ENCODE data around the gene MYH11.

The MYH11 gene

DNA sequence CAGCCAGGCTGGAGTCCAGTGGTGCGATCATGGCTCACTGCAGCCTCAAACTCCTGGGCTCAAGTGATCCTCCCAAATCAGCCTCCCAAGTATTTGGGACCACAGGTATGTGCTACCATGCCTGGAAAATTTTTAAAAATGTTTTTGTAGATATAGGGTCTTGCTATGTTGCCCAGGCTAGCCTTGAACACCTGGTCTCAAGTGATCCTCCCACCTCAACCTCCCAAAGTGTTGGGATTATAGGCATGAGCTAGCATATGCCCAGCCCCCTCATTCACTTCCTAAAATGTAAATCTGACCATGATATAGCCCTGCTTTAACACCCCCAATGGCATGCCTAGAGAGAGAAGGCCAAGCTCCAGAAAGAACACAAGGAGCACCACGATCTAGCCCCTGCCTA is 108.2 kb downstream of the MYH11 start:
- H3K23ac ChIP-seq (ENCODE audit: low read depth, low read length, poor library complexity) = no peak overlapping the region
- DNase-seq (ENCODE audit: low spot score) = no peak
- H2BK12ac ChIP-seq (ENCODE audit: low read length) = no peak overlapping the region
- H2BK5ac ChIP-seq (ENCODE audit: low read length) = no peak overlapping the region
- no peaks in the 10 kb centered on the region for H3K9me3 ChIP-seq (replicated peaks in 1 of 2; ENCODE audit: control insufficient read depth in 2 of 2, insufficient read depth in 1 of 2, low read depth in 1 of 2, low read length in 2 of 2)
- no peak overlapping the region for H3K14ac ChIP-seq (ENCODE audit: low read length)
- no peaks in the 10 kb centered on the region for H3K4me1 ChIP-seq (ENCODE audit: control insufficient read depth in 2 of 2, insufficient read depth in 1 of 2, low read depth in 1 of 2, low read length in 2 of 2)
- no peak overlapping the region for H3K4ac ChIP-seq (ENCODE audit: low read length)
- H3K4me2 ChIP-seq (ENCODE audit: insufficient read depth, low read length, poor library complexity, severe bottlenecking) = no peak overlapping the region
- no peak overlapping the region for H3K27ac ChIP-seq (replicated peaks; ENCODE audit: low read length)
- no peaks in the 10 kb centered on the region for H3K79me1 ChIP-seq (ENCODE audit: low read depth, low read length)
- H3K27me3 ChIP-seq (ENCODE audit: control insufficient read depth in 3 of 3, insufficient read depth in 3 of 3, low read depth in 1 of 3, low read length in 3 of 3) = no peaks in the 10 kb centered on the region
- H3K4me3 ChIP-seq (ENCODE audit: low read length in 2 of 2) = no peak overlapping the region
- no peak overlapping the region for H3K9ac ChIP-seq (ENCODE audit: low read depth, low read length, poor library complexity)
- H4K8ac ChIP-seq (ENCODE audit: low read depth, low read length) = no peak overlapping the region
- no peak overlapping the region for H3K18ac ChIP-seq (ENCODE audit: low read length)
- no peak overlapping the region for H2AFZ ChIP-seq (ENCODE audit: low read length)
- H4K91ac ChIP-seq (ENCODE audit: low read depth, low read length, poor library complexity) = no peak overlapping the region
- no peak overlapping the region for H2BK15ac ChIP-seq (ENCODE audit: low read length)
- H3K36me3 ChIP-seq (replicated peaks in 1 of 2; ENCODE audit: control insufficient read depth in 2 of 2, insufficient read depth in 2 of 2, low read length in 2 of 2) = no peaks in the 10 kb centered on the region
- no peak overlapping the region for H2BK120ac ChIP-seq (ENCODE audit: low read depth, low read length)
- no peak overlapping the region for H2AK5ac ChIP-seq (ENCODE audit: low read depth, low read length)
- WGBS, 2 donors (ENCODE audit: extremely low coverage in 2 of 2, insufficient read length in 2 of 2, insufficient replicate concordance in 1 of 2) = no CpG with 5 or more reads among the region's 2 CpGs

GRCh38 chr16:15747937-15748336 is 108.9 kb downstream of the MYH11 start:
- no peak overlapping the region for H2BK120ac ChIP-seq (ENCODE audit: low read depth, low read length)
- no peaks in the 10 kb centered on the region for H3K36me3 ChIP-seq (replicated peaks in 1 of 2; ENCODE audit: control insufficient read depth in 2 of 2, insufficient read depth in 2 of 2, low read length in 2 of 2)
- no peak overlapping the region for H2BK15ac ChIP-seq (ENCODE audit: low read length)
- H3K14ac ChIP-seq (ENCODE audit: low read length) = no peak overlapping the region
- H2BK12ac ChIP-seq (ENCODE audit: low read length) = no peak overlapping the region
- H3K79me1 ChIP-seq (ENCODE audit: low read depth, low read length) = peaks cover 2% of the 10 kb centered on the region
- H3K4me1 ChIP-seq (ENCODE audit: control insufficient read depth in 2 of 2, insufficient read depth in 1 of 2, low read depth in 1 of 2, low read length in 2 of 2) = no peaks in the 10 kb centered on the region
- no peak overlapping the region for H3K4ac ChIP-seq (ENCODE audit: low read length)
- no CpG with 5 or more reads among the region's 14 CpGs for WGBS, 2 donors (ENCODE audit: extremely low coverage in 2 of 2, insufficient read length in 2 of 2, insufficient replicate concordance in 1 of 2)
- no peaks in the 10 kb centered on the region for H3K9me3 ChIP-seq (replicated peaks in 1 of 2; ENCODE audit: control insufficient read depth in 2 of 2, insufficient read depth in 1 of 2, low read depth in 1 of 2, low read length in 2 of 2)
- no peak for DNase-seq (ENCODE audit: low spot score)
- H4K8ac ChIP-seq (ENCODE audit: low read depth, low read length) = no peak overlapping the region
- no peak overlapping the region for H3K18ac ChIP-seq (ENCODE audit: low read length)
- no peak overlapping the region for H2AFZ ChIP-seq (ENCODE audit: low read length)
- H2BK5ac ChIP-seq (ENCODE audit: low read length) = no peak overlapping the region
- no peak overlapping the region for H3K4me2 ChIP-seq (ENCODE audit: insufficient read depth, low read length, poor library complexity, severe bottlenecking)
- H4K91ac ChIP-seq (ENCODE audit: low read depth, low read length, poor library complexity) = no peak overlapping the region
- no peak overlapping the region for H3K23ac ChIP-seq (ENCODE audit: low read depth, low read length, poor library complexity)
- H3K27ac ChIP-seq (replicated peaks; ENCODE audit: low read length) = no peak overlapping the region
- H3K4me3 ChIP-seq (ENCODE audit: low read length in 2 of 2) = no peak overlapping the region
- no peaks in the 10 kb centered on the region for H3K27me3 ChIP-seq (ENCODE audit: control insufficient read depth in 3 of 3, insufficient read depth in 3 of 3, low read depth in 1 of 3, low read length in 3 of 3)
- H2AK5ac ChIP-seq (ENCODE audit: low read depth, low read length) = peak overlapping the region; percentile 17
- peak overlapping the region; percentile 5 for H3K9ac ChIP-seq (ENCODE audit: low read depth, low read length, poor library complexity)

GRCh38 chr16:15746332-15746731 is 110.5 kb downstream of the MYH11 start:
- Histone ChIP-seq H2AFZ (ENCODE audit: low read length) (no peak overlapping the region), H3K9ac (ENCODE audit: low read depth, low read length, poor library complexity) (peak overlapping the region; percentile 44), H3K4me1 (ENCODE audit: control insufficient read depth in 2 of 2, insufficient read depth in 1 of 2, low read depth in 1 of 2, low read length in 2 of 2) (no peaks in the 10 kb centered on the region), H2AK5ac (ENCODE audit: low read depth, low read length) (no peak overlapping the region), H3K4me2 (ENCODE audit: insufficient read depth, low read length, poor library complexity, severe bottlenecking) (no peak overlapping the region), H4K8ac (ENCODE audit: low read depth, low read length) (no peak overlapping the region), H3K27ac (replicated peaks; ENCODE audit: low read length) (no peak overlapping the region), H3K79me1 (ENCODE audit: low read depth, low read length) (peaks cover 2% of the 10 kb centered on the region), H2BK120ac (ENCODE audit: low read depth, low read length) (no peak overlapping the region), H3K27me3 (ENCODE audit: control insufficient read depth in 3 of 3, insufficient read depth in 3 of 3, low read depth in 1 of 3, low read length in 3 of 3) (no peaks in the 10 kb centered on the region), H3K4ac (ENCODE audit: low read length) (no peak overlapping the region), H2BK12ac (ENCODE audit: low read length) (no peak overlapping the region), H3K18ac (ENCODE audit: low read length) (no peak overlapping the region), H3K9me3 (replicated peaks in 1 of 2; ENCODE audit: control insufficient read depth in 2 of 2, insufficient read depth in 1 of 2, low read depth in 1 of 2, low read length in 2 of 2) (no peaks in the 10 kb centered on the region), H2BK5ac (ENCODE audit: low read length) (no peak overlapping the region), H3K23ac (ENCODE audit: low read depth, low read length, poor library complexity) (no peak overlapping the region), H3K36me3 (replicated peaks in 1 of 2; ENCODE audit: control insufficient read depth in 2 of 2, insufficient read depth in 2 of 2, low read length in 2 of 2) (no peaks in the 10 kb centered on the region), H2BK15ac (ENCODE audit: low read length) (no peak overlapping the region), H3K14ac (ENCODE audit: low read length) (peak overlapping the region; percentile 31), H4K91ac (ENCODE audit: low read depth, low read length, poor library complexity) (no peak overlapping the region), H3K4me3 (ENCODE audit: low read length in 2 of 2) (no peak overlapping the region)
- no peak for DNase-seq (ENCODE audit: low spot score)
- WGBS, 2 donors (ENCODE audit: extremely low coverage in 2 of 2, insufficient read length in 2 of 2, insufficient replicate concordance in 1 of 2) = no CpG with 5 or more reads among the region's 6 CpGs

DNA sequence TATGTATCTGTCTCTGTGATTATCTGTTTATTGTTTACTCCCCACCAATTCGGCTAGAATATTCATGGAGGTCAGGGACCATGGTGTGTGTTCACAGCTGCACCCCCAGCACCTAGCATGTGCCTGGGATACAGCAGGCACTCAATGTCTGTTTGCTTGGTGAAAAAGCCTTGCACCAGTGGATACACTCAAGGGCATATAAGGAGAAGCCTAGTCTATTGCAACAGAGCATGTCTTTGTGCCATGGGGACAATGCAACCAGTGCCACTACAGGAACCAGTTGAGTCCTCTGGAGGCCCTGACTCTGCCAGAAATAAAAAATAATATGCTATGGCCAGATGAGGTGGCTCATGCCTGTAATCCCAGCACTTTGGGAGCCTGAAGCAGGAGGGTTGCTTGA is 113.2 kb downstream of the MYH11 start:
- Histone ChIP-seq H3K4me3 (ENCODE audit: low read length in 2 of 2) (no peak overlapping the region), H2AFZ (ENCODE audit: low read length) (no peak overlapping the region), H4K91ac (ENCODE audit: low read depth, low read length, poor library complexity) (no peak overlapping the region), H2BK12ac (ENCODE audit: low read length) (no peak overlapping the region), H4K8ac (ENCODE audit: low read depth, low read length) (no peak overlapping the region), H2BK5ac (ENCODE audit: low read length) (no peak overlapping the region), H3K4ac (ENCODE audit: low read length) (no peak overlapping the region), H3K9me3 (replicated peaks in 1 of 2; ENCODE audit: control insufficient read depth in 2 of 2, insufficient read depth in 1 of 2, low read depth in 1 of 2, low read length in 2 of 2) (no peaks in the 10 kb centered on the region), H2AK5ac (ENCODE audit: low read depth, low read length) (no peak overlapping the region), H3K23ac (ENCODE audit: low read depth, low read length, poor library complexity) (no peak overlapping the region), H3K4me2 (ENCODE audit: insufficient read depth, low read length, poor library complexity, severe bottlenecking) (no peak overlapping the region), H3K27me3 (ENCODE audit: control insufficient read depth in 3 of 3, insufficient read depth in 3 of 3, low read depth in 1 of 3, low read length in 3 of 3) (no peaks in the 10 kb centered on the region), H3K9ac (ENCODE audit: low read depth, low read length, poor library complexity) (peak overlapping the region; percentile 24), H3K36me3 (replicated peaks in 1 of 2; ENCODE audit: control insufficient read depth in 2 of 2, insufficient read depth in 2 of 2, low read length in 2 of 2) (no peaks in the 10 kb centered on the region), H2BK120ac (ENCODE audit: low read depth, low read length) (no peak overlapping the region), H3K79me1 (ENCODE audit: low read depth, low read length) (peaks cover 2% of the 10 kb centered on the region), H3K27ac (replicated peaks; ENCODE audit: low read length) (no peak overlapping the region), H2BK15ac (ENCODE audit: low read length) (no peak overlapping the region), H3K4me1 (ENCODE audit: control insufficient read depth in 2 of 2, insufficient read depth in 1 of 2, low read depth in 1 of 2, low read length in 2 of 2) (no peaks in the 10 kb centered on the region), H3K18ac (ENCODE audit: low read length) (no peak overlapping the region), H3K14ac (ENCODE audit: low read length) (no peak overlapping the region)
- no peak for DNase-seq (ENCODE audit: low spot score)
- whole genome bisulfite sequencing, 2 donors (ENCODE audit: extremely low coverage in 2 of 2, insufficient read length in 2 of 2, insufficient replicate concordance in 1 of 2) = no CpG with 5 or more reads among the region's 1 CpG
